Measurements from ENCODE around the gene C19orf38.

The C19orf38 gene

GRCh38 chr19:10846500-10847202, 1.6 kb upstream of the C19orf38 start:
- Histone ChIP-seq H3K36me3 (ENCODE audit: insufficient read depth, low read length) (no peaks in the 10 kb centered on the region), H3K79me2 (ENCODE audit: insufficient read depth, low read length) (no peaks in the 10 kb centered on the region), H3K27me3 (ENCODE audit: insufficient read depth, low read length, poor library complexity, severe bottlenecking) (no peaks in the 10 kb centered on the region), H4K20me1 (ENCODE audit: insufficient read depth, low read length, poor library complexity, severe bottlenecking) (no peaks in the 10 kb centered on the region), H3K9me3 (ENCODE audit: insufficient read depth, low read depth, low read length) (peaks cover 6% of the 10 kb centered on the region; the same call in 1 of the 2 replicates), H3K9me2 (replicated peaks; ENCODE audit: low read depth, low read length) (no peaks in the 10 kb centered on the region), H3K4me3 (ENCODE audit: low read length, poor library complexity, severe bottlenecking) (no peak overlapping the region), H3F3A (ENCODE audit: low read depth) (no peaks in the 10 kb centered on the region), H2AFZ (ENCODE audit: low read length) (no peak overlapping the region), H3K9ac (ENCODE audit: low read depth, low read length, poor library complexity, severe bottlenecking) (no peak overlapping the region), H3K4me2 (ENCODE audit: low read depth, low read length, poor library complexity, severe bottlenecking) (no peak overlapping the region), H3K4me1 (ENCODE audit: insufficient read depth, low read length, poor library complexity, severe bottlenecking) (no peaks in the 10 kb centered on the region)
- no peak for TF ChIP-seq CTCF (conservative IDR thresholded peaks at IDR 0.05; ENCODE audit: low read length)
- TF ChIP-seq EZH2phosphoT487 (IDR thresholded peaks at IDR 0.05; ENCODE audit: borderline replicate concordance), result no peak

GRCh38 chr19:10850631-10851030, 2.4 kb downstream of the C19orf38 start:
- TF ChIP-seq CTCF (conservative IDR thresholded peaks at IDR 0.05; ENCODE audit: low read length), result no peak
- TF ChIP-seq EZH2phosphoT487 (IDR thresholded peaks at IDR 0.05; ENCODE audit: borderline replicate concordance), result no peak
- H3K4me2 ChIP-seq (ENCODE audit: low read depth, low read length, poor library complexity, severe bottlenecking), result no peak overlapping the region
- H3K4me3 ChIP-seq (ENCODE audit: low read length, poor library complexity, severe bottlenecking), result no peak overlapping the region
- H3K27me3 ChIP-seq (ENCODE audit: insufficient read depth, low read length, poor library complexity, severe bottlenecking), result no peaks in the 10 kb centered on the region
- no peaks in the 10 kb centered on the region for H3K79me2 ChIP-seq (ENCODE audit: insufficient read depth, low read length)
- H4K20me1 ChIP-seq (ENCODE audit: insufficient read depth, low read length, poor library complexity, severe bottlenecking), result no peaks in the 10 kb centered on the region
- no peaks in the 10 kb centered on the region for H3F3A ChIP-seq (ENCODE audit: low read depth)
- no peak overlapping the region for H3K9ac ChIP-seq (ENCODE audit: low read depth, low read length, poor library complexity, severe bottlenecking)
- H3K9me2 ChIP-seq (replicated peaks; ENCODE audit: low read depth, low read length), result no peaks in the 10 kb centered on the region
- no peaks in the 10 kb centered on the region for H3K4me1 ChIP-seq (ENCODE audit: insufficient read depth, low read length, poor library complexity, severe bottlenecking)
- H2AFZ ChIP-seq (ENCODE audit: low read length), result no peak overlapping the region
- peaks cover 6% of the 10 kb centered on the region; the same call in 1 of the 2 replicates for H3K9me3 ChIP-seq (ENCODE audit: insufficient read depth, low read depth, low read length)
- H3K36me3 ChIP-seq (ENCODE audit: insufficient read depth, low read length), result no peaks in the 10 kb centered on the region

- Histone ChIP-seq H3K27me3 (ENCODE audit: insufficient read depth, low read length, poor library complexity, severe bottlenecking) (no peaks in the 10 kb centered on the region), H3K9ac (ENCODE audit: low read depth, low read length, poor library complexity, severe bottlenecking) (no peak overlapping the region), H3K4me2 (ENCODE audit: low read depth, low read length, poor library complexity, severe bottlenecking) (no peak overlapping the region), H4K20me1 (ENCODE audit: insufficient read depth, low read length, poor library complexity, severe bottlenecking) (no peaks in the 10 kb centered on the region), H3K4me1 (ENCODE audit: insufficient read depth, low read length, poor library complexity, severe bottlenecking) (no peaks in the 10 kb centered on the region), H3K36me3 (ENCODE audit: insufficient read depth, low read length) (no peaks in the 10 kb centered on the region), H2AFZ (ENCODE audit: low read length) (no peak overlapping the region), H3K9me2 (replicated peaks; ENCODE audit: low read depth, low read length) (no peaks in the 10 kb centered on the region), H3K4me3 (ENCODE audit: low read length, poor library complexity, severe bottlenecking) (no peak overlapping the region), H3F3A (ENCODE audit: low read depth) (no peaks in the 10 kb centered on the region), H3K79me2 (ENCODE audit: insufficient read depth, low read length) (no peaks in the 10 kb centered on the region), H3K9me3 (ENCODE audit: insufficient read depth, low read depth, low read length) (no peaks in the 10 kb centered on the region)
- no peak for TF ChIP-seq CTCF (conservative IDR thresholded peaks at IDR 0.05; ENCODE audit: low read length)
- no peak for TF ChIP-seq EZH2phosphoT487 (IDR thresholded peaks at IDR 0.05; ENCODE audit: borderline replicate concordance)
Measured at GRCh38 chr19:10852098-10852800, 4.0 kb downstream of the C19orf38 start.

Data from Loucy (cell line).